Transverse colon (tissue), 4 donors: ENCODE data around the gene HSPB3. TPM values are rescaled to one million over a fixed set of nuclear protein-coding genes. Genes with fewer than 3 reads are reported as not detected.

Experiments
- DNase-seq: peaks from one replicate; pipeline ENCODE4 v3.0.0-alpha.2; 2019
- H3K27ac ChIP-seq, 4 donors: fragments of 200-600 bp; sonication (generic); 2 replicates each; pipeline ENCODE4 v1.5.1; 2016 to 2018; ENCODE audit warnings: inconsistent platforms in 4 of 4
- H3K27me3 ChIP-seq: fragments of 200-600 bp; sonication (generic); 2 replicates; pipeline ENCODE4 v1.5.1; 2017; ENCODE audit warnings: inconsistent platforms
- H3K36me3 ChIP-seq, 4 donors: fragments of 200-600 bp; sonication (generic); 2 replicates each; pipeline ENCODE4 v1.5.1; 2017 to 2019; ENCODE audit warnings: inconsistent platforms in 4 of 4
- H3K4me1 ChIP-seq, 4 donors: fragments of 200-600 bp; sonication (generic); 2 replicates each; pipeline ENCODE4 v1.5.1; 2017 to 2020; ENCODE audit warnings: inconsistent platforms in 4 of 4
- H3K4me3 ChIP-seq, 4 donors: fragments of 200-600 bp; sonication (generic); 1 replicate in 1 of 4; 2 replicates in 3 of 4; pipeline versions ENCODE4 v1.5.1 to v1.6.1; 2017 to 2019; ENCODE audit warnings: inconsistent platforms in 4 of 4
- H3K9me3 ChIP-seq, 2 donors: fragments of 200-600 bp; sonication (generic); 2 replicates each; pipeline ENCODE4 v1.5.1; 2017 to 2019; ENCODE audit warnings: inconsistent platforms in 2 of 2
- CTCF ChIP-seq, 5 experiments: fragments of 200-600 bp in 3 of 5; fragments of 450-650 bp in 2 of 5; sonication (generic) in 3 of 5; IDR thresholded peaks; 1 replicate in 2 of 5; 2 replicates in 3 of 5; pipeline ENCODE4 v1.5.1; 2016 to 2017; ENCODE audit warnings: antibody characterized with exemption in 5 of 5, inconsistent platforms in 3 of 5, mild to moderate bottlenecking in 2 of 5, moderate library complexity in 1 of 5
- EP300 ChIP-seq: sonication (generic); formaldehyde crosslinking; IDR thresholded peaks from one replicate; pipeline ENCODE4 v1.6.1; 2017; ENCODE audit warnings: antibody characterized with exemption, low read depth
- POLR2A ChIP-seq: fragments of 450-650 bp; IDR thresholded peaks from one replicate; pipeline ENCODE4 v1.6.1; 2016; ENCODE audit warnings: antibody characterized with exemption, mild to moderate bottlenecking, moderate library complexity
- POLR2AphosphoS5 ChIP-seq, 3 donors: sonication (generic); formaldehyde crosslinking; IDR thresholded peaks; one replicate each; pipeline ENCODE4 v1.6.1; 2016; ENCODE audit warnings: antibody characterized with exemption in 3 of 3
- WGBS, 2 donors: methylation state at CpG; one replicate each; pipeline ENCODE4 v1.1.5; 2018; ENCODE audit warnings: low coverage in 1 of 2; 5-methylcytosine and 5-hydroxymethylcytosine counted together
- in situ Hi-C, 4 donors: fragments of 200-750 bp; cut with MboI; loops; one replicate each; pipeline versions ENCODE4 v1.15.0 to v1.15.1; 2017; ENCODE audit warnings: low sequenced_read_pairs in 3 of 4, low pct_ligation_motif_present in 1 of 4, low pct_unique_long_range_greater_than_20kb in 1 of 4
- intact Hi-C: fragments of 100-400 bp; cut with DNase I; formaldehyde crosslinking; loops from one replicate; pipeline ENCODE4 v1.15.1; 2023; ENCODE audit warnings: low total_unique reads
- total RNA-seq, 4 donors: library from RNA; depleted of rRNA; stranded (reverse); fragments of >200 nt; gene quantifications; one replicate each; pipeline ENCODE4 v1.1.0, GENCODE V29; 2016

The HSPB3 gene
- total RNA-seq, 4 donors from 2014 or later = 4.1 to 55.2 TPM; not detected in 2

- Histone ChIP-seq H3K27ac (no peak overlapping the region), H3K4me3 (no peak overlapping the region), H3K4me1 (peaks cover 0 to 6% (median 0%) of the 10 kb centered on the region in 4 donors), H3K9me3 (no peaks in the 10 kb centered on the region), H3K27me3 (no peaks in the 10 kb centered on the region), H3K36me3 (no peaks in the 10 kb centered on the region)
- in situ Hi-C loops (no loop called here), intact Hi-C loops (no loop called here)
- no peak for DNase-seq
- WGBS, 2 donors = 65 to 71% methylated on average over 2 to 5 of the region's 5 CpGs
- TF ChIP-seq EP300 (no peak), POLR2AphosphoS5 (IDR thresholded peaks at IDR 0.05) (no peak), CTCF (IDR thresholded peaks at IDR 0.05) (no peak), POLR2A (no peak)
Observed at GRCh38 chr5:54462281-54462680, 6.8 kb downstream of the HSPB3 start.

- H3K4me3 ChIP-seq = no peak overlapping the region
- WGBS, 2 donors = 70 to 71% methylated on average over 4 of the region's 4 CpGs
- no peaks in the 10 kb centered on the region for H3K36me3 ChIP-seq
- in situ Hi-C loops (no loop called here), intact Hi-C loops (no loop called here)
- H3K9me3 ChIP-seq = no peaks in the 10 kb centered on the region
- H3K27me3 ChIP-seq = no peaks in the 10 kb centered on the region
- no peaks in the 10 kb centered on the region for H3K4me1 ChIP-seq
- no peak for DNase-seq
- no peak overlapping the region for H3K27ac ChIP-seq
- TF ChIP-seq POLR2AphosphoS5 (IDR thresholded peaks at IDR 0.05) = no peak
- no peak for TF ChIP-seq POLR2A
- no peak for TF ChIP-seq EP300
- no peak for TF ChIP-seq CTCF (IDR thresholded peaks at IDR 0.05)
Observed at GRCh38 chr5:54463713-54464112, 8.2 kb downstream of the HSPB3 start.

GRCh38 chr5:54469622-54470021 lies 14.1 kb downstream of the HSPB3 start:
- Histone ChIP-seq H3K9me3 (no peaks in the 10 kb centered on the region), H3K4me3 (peak overlapping the region in 1 of 4 donors; percentile 22), H3K36me3 (no peaks in the 10 kb centered on the region), H3K27ac (peak overlapping the region in 1 of 4 donors; percentile 8), H3K27me3 (no peaks in the 10 kb centered on the region), H3K4me1 (no peaks in the 10 kb centered on the region)
- DNase-seq = no peak
- TF ChIP-seq POLR2A (no peak), POLR2AphosphoS5 (IDR thresholded peaks at IDR 0.05) (no peak), CTCF (IDR thresholded peaks at IDR 0.05) (no peak), EP300 (no peak)
- intact Hi-C loops (loop anchor here (10.0 kb wide), 1 partner anchor 215 kb away; no protein-coding TSS in a partner anchor), in situ Hi-C loops (no loop called here)
- 11 to 16% methylated on average over 2 of the region's 2 CpGs for WGBS, 2 donors

GRCh38 chr5:54470128-54470527 lies 14.6 kb downstream of the HSPB3 start:
- in situ Hi-C loops = no loop called here
- Histone ChIP-seq H3K27ac (peak overlapping the region in 1 of 4 donors; percentile 8), H3K4me3 (peak overlapping the region in 1 of 4 donors; percentile 22), H3K27me3 (no peaks in the 10 kb centered on the region), H3K36me3 (no peaks in the 10 kb centered on the region), H3K9me3 (no peaks in the 10 kb centered on the region), H3K4me1 (no peaks in the 10 kb centered on the region)
- WGBS, 2 donors = 53 to 67% methylated on average over 2 of the region's 2 CpGs
- TF ChIP-seq POLR2AphosphoS5 (IDR thresholded peaks at IDR 0.05) (no peak), POLR2A (no peak), CTCF (IDR thresholded peaks at IDR 0.05) (no peak), EP300 (no peak)
- no peak for DNase-seq
- intact Hi-C loops = loop anchor here (10.0 kb wide), 1 partner anchor 215 kb away; no protein-coding TSS in a partner anchor
